Osteoblast (primary cell): ENCODE data around the gene PTX4. TPM values are rescaled to one million over a fixed set of nuclear protein-coding genes. Genes with fewer than 3 reads are reported as not detected.

ENCODE experiments used
- DNase-seq: peaks from one replicate; pipeline ENCODE4 v3.0.0; 2011; ENCODE audit warnings: low spot score, mixed read lengths; ENCODE audit not compliant: insufficient read length; ENCODE audit errors: missing footprints
- H2AFZ ChIP-seq: 2 replicates; pipeline ENCODE4 v1.6.0; 2011; ENCODE audit warnings: mild to moderate bottlenecking, low read length
- H3K27ac ChIP-seq: 2 replicates; pipeline ENCODE4 v1.5.1; 2011; ENCODE audit warnings: mild to moderate bottlenecking, low read depth, low read length, moderate library complexity
- H3K27me3 ChIP-seq: 2 replicates; pipeline ENCODE4 v1.6.0; 2012; ENCODE audit warnings: mild to moderate bottlenecking, control low read depth, inconsistent platforms, low read length, moderate library complexity; ENCODE audit not compliant: insufficient read depth
- H3K36me3 ChIP-seq: 2 replicates; pipeline ENCODE4 v1.5.1; 2011; ENCODE audit warnings: mild to moderate bottlenecking, low read length, control low read depth, moderate library complexity; ENCODE audit not compliant: insufficient read depth
- H3K4me1 ChIP-seq: 2 replicates; pipeline ENCODE4 v1.5.1; 2011; ENCODE audit warnings: mild to moderate bottlenecking, low read length, control low read depth, moderate library complexity; ENCODE audit not compliant: insufficient read depth
- H3K4me2 ChIP-seq: 2 replicates; pipeline ENCODE4 v1.6.0; 2011; ENCODE audit warnings: mild to moderate bottlenecking, low read length; ENCODE audit not compliant: insufficient read depth
- H3K4me3 ChIP-seq: fragments of 200-600 bp; sonication (generic); 3 replicates; pipeline ENCODE4 v1.5.1; 2012; ENCODE audit warnings: mild to moderate bottlenecking, low read length, inconsistent platforms; ENCODE audit not compliant: insufficient read depth
- H3K79me2 ChIP-seq: 2 replicates; pipeline ENCODE4 v1.6.0; 2012; ENCODE audit warnings: mild to moderate bottlenecking, low read length, control low read depth, inconsistent platforms; ENCODE audit not compliant: insufficient read depth
- H3K9me3 ChIP-seq: 2 replicates; pipeline ENCODE4 v1.5.1; 2011; ENCODE audit warnings: low read depth, low read length, control low read depth
- H4K20me1 ChIP-seq: 2 replicates; pipeline ENCODE4 v1.6.0; 2012; ENCODE audit warnings: mild to moderate bottlenecking, low read length, control low read depth; ENCODE audit not compliant: insufficient read depth
- total RNA-seq: library from RNA; depleted of rRNA; stranded (reverse); fragments of >200 nt; gene quantifications from 2 replicates; pipeline ENCODE4 v1.2.3, GENCODE V29; 2012
- TF ChIP-seq, protein P1 (sequence below): IDR thresholded peaks from 2 replicates; pipeline ENCODE4 v1.5.1; 2011; ENCODE audit warnings: mild to moderate bottlenecking, low read depth, low read length, moderate library complexity; ENCODE audit errors: extremely low read depth

Gene PTX4
- total RNA-seq, 1 donor, result not detected

DNA sequence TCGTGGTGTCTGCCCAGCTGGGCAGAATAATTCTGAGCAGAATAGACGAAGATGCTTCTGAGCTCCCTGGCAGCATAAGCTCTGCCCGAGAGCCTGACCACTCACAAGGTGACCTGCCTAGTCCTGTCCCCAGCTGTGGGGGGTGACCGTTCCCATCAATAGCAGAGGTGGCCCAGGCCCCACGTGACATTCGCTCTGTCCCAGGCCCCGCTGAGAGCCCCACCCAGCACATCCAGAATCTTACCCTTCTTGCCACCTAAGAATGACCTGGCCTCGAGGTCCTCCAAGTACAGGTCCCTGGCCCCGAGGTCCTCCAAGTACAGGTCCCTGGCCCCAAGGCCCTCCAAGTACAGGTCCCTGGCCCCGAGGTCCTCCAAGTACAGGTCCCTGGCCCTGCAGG is 44.0 kb upstream of the PTX4 start:
- Histone ChIP-seq H3K79me2 (peaks cover 38% of the 10 kb centered on the region), H3K9me3 (no peaks in the 10 kb centered on the region), H3K4me1 (peaks cover 19% of the 10 kb centered on the region), H3K27ac (no peak overlapping the region), H4K20me1 (peaks cover 7% of the 10 kb centered on the region), H2AFZ (no peak overlapping the region), H3K36me3 (peaks cover 14% of the 10 kb centered on the region), H3K4me3 (no peak overlapping the region), H3K4me2 (no peak overlapping the region), H3K27me3 (no peaks in the 10 kb centered on the region)
- DNase-seq, result no peak
- TF ChIP-seq, protein P1, sequence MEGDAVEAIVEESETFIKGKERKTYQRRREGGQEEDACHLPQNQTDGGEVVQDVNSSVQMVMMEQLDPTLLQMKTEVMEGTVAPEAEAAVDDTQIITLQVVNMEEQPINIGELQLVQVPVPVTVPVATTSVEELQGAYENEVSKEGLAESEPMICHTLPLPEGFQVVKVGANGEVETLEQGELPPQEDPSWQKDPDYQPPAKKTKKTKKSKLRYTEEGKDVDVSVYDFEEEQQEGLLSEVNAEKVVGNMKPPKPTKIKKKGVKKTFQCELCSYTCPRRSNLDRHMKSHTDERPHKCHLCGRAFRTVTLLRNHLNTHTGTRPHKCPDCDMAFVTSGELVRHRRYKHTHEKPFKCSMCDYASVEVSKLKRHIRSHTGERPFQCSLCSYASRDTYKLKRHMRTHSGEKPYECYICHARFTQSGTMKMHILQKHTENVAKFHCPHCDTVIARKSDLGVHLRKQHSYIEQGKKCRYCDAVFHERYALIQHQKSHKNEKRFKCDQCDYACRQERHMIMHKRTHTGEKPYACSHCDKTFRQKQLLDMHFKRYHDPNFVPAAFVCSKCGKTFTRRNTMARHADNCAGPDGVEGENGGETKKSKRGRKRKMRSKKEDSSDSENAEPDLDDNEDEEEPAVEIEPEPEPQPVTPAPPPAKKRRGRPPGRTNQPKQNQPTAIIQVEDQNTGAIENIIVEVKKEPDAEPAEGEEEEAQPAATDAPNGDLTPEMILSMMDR, result no peak

DNA sequence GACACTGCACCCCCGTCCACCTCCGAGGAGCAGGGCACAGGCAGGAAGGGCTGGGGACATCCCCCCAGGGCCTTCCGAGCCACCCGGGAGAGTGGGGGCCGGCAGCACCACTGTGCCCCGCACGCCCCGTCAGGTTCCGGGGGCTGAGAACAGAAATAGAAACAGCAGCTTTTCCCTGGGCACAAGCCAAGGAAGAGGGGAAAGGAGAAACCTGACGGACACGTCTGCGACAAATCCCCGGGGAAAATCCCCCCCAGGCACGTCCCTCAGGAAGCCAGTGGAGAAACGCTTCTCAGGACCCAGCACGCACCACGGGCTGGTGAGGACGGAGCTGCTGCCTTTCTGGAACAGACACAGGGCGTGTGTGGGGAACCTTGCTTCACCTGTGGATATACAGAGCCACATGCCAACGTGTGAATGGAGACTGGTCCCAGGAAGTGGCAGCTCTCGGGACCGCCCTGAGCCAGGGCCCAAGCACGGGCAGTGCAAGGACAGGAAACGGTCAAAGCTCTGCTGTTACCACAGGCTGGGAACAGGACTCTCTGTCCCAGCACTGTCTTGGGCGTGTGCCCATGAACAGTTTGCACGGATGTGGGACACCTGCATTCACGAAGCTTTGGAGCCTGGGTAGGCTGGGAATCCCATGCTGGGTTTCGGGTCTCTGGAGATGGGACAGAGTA is 43.5 kb upstream of the PTX4 start:
- TF ChIP-seq, protein P1, result no peak
- peaks cover 33% of the 10 kb centered on the region for H3K79me2 ChIP-seq
- DNase-seq, result no peak
- H3K4me3 ChIP-seq, result no peak overlapping the region
- peaks cover 19% of the 10 kb centered on the region for H3K4me1 ChIP-seq
- peaks cover 7% of the 10 kb centered on the region for H4K20me1 ChIP-seq
- H3K4me2 ChIP-seq, result no peak overlapping the region
- no peaks in the 10 kb centered on the region for H3K9me3 ChIP-seq
- H3K27ac ChIP-seq, result no peak overlapping the region
- no peak overlapping the region for H2AFZ ChIP-seq
- peaks cover 9% of the 10 kb centered on the region for H3K36me3 ChIP-seq
- H3K27me3 ChIP-seq, result no peaks in the 10 kb centered on the region

DNA sequence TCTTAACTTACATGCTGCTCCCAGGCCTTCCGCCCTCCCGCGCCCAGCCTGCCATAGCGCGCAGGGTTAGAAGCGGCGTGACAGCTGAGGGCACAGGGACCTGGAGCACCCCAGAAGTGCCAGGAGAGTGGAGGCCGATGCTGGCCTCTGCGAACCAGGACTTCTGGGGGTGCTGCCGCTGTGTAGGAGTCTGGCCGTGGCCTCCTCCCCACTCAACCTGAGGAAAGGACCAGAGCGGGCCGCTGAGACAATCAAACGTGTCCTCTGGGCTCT is 42.8 kb upstream of the PTX4 start:
- H3K79me2 ChIP-seq, result peaks cover 26% of the 10 kb centered on the region
- H3K9me3 ChIP-seq, result no peaks in the 10 kb centered on the region
- H3K4me3 ChIP-seq, result no peak overlapping the region
- TF ChIP-seq, protein P1, result no peak
- H3K4me1 ChIP-seq, result peaks cover 19% of the 10 kb centered on the region
- no peak overlapping the region for H3K4me2 ChIP-seq
- peaks cover 3% of the 10 kb centered on the region for H3K36me3 ChIP-seq
- H3K27me3 ChIP-seq, result no peaks in the 10 kb centered on the region
- DNase-seq, result no peak
- H4K20me1 ChIP-seq, result peaks cover 7% of the 10 kb centered on the region
- no peak overlapping the region for H2AFZ ChIP-seq
- no peak overlapping the region for H3K27ac ChIP-seq

DNA sequence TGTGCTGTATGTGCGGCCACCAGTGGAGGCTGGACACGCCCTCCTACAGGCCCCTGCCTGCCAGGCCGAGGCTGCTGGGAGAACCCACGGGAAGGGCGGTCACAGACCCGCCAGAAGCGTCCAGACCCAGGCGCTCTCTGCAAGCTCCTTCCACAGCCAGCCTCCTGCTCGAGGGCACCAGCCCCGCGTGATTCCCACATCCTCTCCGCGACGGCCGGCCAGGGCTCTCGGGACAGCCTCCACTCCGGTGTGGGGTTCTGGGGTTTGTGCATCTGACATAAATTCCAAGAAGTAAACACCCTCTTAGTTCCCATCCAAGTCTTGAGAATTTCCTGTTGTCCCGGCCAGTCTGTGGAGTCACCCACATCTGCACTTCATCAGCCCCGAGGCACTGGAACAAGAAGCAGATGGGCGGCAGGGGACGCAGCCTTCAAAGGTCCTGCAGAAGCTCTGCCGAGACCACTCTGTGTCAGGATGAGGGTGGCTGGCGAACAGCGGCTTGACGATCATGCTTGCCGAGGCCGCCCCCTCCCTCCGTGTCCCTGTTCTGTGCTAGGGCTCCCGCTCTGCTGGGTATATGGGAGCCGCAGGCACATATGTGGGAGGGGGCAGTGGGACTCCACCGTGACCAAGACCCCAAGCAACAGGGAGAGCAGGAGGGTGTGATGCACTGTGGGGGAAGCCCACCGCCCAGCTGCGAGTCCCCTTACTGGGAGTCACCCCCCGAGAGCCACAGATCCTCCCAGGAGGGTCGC is 42.3 kb upstream of the PTX4 start:
- no peaks in the 10 kb centered on the region for H3K27me3 ChIP-seq
- no peak overlapping the region for H2AFZ ChIP-seq
- TF ChIP-seq, protein P1, result no peak
- H3K79me2 ChIP-seq, result peaks cover 22% of the 10 kb centered on the region
- DNase-seq, result peak; percentile 88
- peaks cover 7% of the 10 kb centered on the region for H4K20me1 ChIP-seq
- no peak overlapping the region for H3K4me3 ChIP-seq
- H3K27ac ChIP-seq, result no peak overlapping the region
- H3K4me2 ChIP-seq, result no peak overlapping the region
- H3K36me3 ChIP-seq, result no peaks in the 10 kb centered on the region
- peaks cover 19% of the 10 kb centered on the region for H3K4me1 ChIP-seq
- no peaks in the 10 kb centered on the region for H3K9me3 ChIP-seq
